GM19438 (cell line): ENCODE results near the gene NEK8.
"Not testable (repeated sequence)": the region's sequence is repeated elsewhere in the genome, so short reads cannot be mapped to it uniquely, and the experiment has no call there.

ENCODE experiments used
- ATAC-seq: cut with Tn5 transposase; IDR thresholded peaks from one replicate; pipeline ENCODE4 v1.9.1; 2021; ENCODE audit warnings: low read depth; ENCODE audit not compliant: unreplicated experiment

Gene NEK8

DNA sequence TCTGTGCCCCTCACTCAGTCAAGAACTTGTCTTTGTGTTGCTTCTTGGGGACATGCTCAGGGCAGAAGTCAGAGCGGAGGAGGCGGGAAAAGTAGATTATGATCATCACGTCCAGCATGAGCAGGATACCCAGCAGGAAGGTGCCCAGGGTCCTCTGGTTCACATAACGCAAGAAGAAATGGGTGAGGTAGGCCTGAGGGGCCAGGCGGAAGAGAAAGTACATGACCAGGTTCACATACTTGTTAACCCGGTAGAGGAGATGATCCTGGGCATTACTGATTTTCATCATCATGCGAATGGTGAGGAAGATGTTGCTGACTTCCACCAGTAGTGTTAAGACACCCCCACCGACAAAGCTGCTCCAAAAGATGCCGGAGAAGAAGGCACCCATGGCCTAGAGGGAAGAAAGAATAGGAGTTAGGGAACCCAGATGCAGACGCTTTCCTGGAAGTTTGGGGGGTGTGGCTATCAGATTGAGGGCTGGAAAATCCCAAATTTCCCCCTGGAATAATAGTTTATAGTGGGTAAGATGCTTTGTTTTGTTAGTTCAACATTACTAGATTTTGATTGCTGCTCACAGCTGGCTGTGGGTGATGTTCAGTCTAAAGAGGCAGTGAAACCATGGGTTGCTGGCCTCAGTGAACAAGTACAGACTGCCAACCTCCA, 4.0 kb upstream of the NEK8 start:
- ATAC-seq, result no peak

DNA sequence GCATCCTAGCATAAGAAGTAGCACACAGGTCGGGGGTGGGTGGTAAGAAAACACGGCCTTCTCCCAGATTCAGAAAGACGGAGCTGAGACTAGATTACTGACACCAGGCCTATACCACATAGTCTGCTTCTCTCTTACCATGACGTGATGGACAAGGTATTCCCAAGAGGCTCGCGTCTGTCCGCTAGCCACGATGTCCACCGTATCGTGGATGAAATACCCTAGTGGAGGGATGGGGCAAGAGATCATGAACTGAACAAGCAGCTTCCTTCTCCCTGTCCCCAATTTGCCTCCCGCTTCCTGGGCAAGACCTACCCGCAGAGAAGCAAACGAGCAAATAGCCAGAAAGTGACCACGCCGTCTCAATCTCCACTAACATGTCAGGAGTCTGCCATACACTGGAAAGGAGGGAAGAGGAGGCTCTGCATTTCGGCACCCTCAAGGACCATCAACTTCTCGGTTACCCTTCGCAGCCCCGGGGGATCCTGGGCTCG, 3.4 kb upstream of the NEK8 start:
- ATAC-seq, result no peak

DNA sequence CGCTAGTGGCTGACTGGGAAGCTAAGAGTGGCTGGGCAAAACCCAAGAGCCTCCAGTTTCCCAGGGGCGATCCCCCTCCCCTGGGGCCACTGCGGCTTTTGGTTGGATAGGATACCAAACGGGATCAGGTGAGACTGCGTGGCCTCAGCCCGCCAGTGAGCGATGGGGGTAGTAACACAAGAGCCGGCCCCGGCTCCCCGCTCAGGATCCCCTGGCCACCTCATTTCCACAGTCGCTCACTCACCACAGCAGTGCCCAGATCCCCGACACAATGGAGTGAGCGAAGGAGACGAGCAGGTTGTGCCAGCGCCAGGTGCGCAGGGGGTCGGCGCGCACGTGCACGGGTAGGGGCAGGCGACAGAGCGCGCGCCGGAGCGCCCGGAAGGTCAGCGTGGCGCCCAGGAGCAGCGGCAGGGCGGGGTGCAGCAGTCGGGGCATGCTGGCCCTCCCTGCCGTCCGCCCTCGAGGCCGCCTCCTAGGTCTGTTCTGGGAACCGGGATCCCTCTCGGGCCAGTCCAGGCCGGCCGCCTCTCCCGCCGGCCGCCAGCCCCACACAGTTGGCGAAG, 2.8 kb upstream of the NEK8 start:
- peak; percentile 0 for ATAC-seq

DNA sequence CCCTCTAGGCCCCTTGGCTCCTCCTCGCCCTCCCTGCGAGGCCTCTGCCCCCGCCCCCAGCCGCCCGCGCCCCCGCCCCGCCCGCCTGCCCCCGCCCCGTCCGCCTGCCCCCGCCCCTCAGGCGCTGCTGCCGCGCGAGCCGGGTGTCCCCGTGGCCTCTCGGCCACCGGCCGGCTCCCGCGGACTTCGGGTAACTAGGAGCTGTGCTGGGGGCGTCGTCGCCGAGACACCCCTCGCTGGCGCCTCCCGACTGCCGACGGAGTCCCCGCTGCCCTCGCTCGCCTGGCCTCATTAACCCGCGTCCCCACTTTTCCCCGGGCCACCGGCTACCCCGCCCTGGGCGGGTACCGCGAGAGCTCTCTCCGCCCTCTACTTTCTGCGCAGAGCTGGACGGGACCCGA, 2.4 kb upstream of the NEK8 start, which contains the start of gene TLCD1:
TSS of gene TLCD1 (minus strand) at position 8 of the 401 bp plus-strand sequence. CDS start 136 bp downstream, outside the sequence.
- ATAC-seq, result peak; percentile 3

DNA sequence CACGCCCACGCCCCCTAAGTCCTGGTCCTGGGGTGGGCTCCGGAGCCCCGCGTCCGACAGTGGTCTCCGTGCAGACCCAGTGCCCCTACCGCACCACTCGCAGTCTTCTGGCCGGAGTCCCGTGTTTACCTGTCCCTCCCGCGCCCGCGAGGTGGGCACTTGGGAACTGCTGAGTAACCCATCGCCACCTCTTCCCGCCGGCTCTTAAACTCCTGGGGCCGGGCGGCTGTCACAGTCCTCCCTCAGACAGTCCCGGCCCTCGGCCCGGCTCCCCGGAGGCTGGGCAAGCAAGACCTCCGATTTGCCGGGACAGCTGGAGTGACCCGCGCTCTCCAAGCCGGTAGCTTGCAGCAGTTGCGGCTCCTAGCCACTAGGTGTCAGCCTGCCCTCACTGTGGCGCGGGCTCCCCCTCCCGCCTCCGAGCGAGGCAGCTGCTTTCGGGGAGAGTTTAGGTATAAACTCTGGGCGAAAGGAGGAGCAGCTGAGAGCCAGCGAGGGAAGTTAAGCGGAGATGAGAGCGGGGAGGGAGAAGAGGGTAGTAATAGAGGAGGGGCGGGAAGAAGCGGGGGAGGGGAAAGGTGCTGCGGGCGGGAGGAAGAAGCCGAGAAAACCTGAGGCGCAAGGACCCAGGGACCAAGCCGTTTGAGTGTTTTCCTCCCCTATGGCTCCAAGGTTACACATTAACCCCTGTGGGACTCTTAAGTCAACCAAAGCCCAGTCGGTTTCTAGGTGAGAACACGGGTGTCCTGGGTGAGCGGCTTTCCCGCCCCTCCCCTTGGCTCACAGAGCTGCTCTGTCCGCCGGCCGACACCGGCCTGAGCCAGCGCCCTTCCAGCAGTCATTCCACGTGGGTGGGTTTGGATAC, 1.7 kb upstream of the NEK8 start:
- ATAC-seq, result peak; percentile 39

DNA sequence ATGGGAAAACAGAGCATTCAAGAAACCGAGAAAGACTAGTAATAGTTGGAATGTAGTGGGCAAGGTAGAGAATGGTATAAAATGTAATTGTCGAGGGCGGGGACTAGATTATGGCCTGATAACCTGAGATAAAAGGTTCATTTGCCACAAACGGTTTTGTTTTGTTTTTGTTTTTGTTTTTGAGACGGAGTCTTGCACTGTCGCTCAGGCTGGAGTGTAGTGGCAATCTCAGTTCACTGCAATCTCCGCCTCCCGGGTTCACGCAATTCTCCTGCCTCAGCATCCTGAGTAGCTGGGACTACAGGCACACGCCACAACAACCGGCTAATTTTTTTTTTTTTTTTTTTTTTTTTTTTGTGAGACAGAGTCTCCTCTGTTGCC, 1.4 kb downstream of the NEK8 start:
- no peak for ATAC-seq

DNA sequence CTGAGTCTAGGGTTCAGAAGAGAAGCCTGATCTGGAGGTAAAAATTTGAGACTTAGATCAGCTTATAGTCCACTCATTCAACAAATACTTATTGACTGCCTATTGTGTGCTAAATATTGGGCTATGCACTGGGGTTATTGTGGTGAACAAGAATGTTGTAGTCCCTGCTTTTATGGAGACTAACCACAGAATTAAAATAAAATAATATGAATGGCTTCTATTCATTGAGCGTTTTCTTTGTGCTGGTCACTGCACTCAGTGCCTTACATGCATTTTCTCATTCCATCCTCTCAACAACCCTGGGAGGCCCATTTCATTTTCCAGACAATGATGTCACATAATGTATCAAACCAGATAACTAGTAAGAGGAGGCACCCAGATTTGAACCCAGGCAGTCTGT, 4.8 kb downstream of the NEK8 start:
- ATAC-seq, result no peak

DNA sequence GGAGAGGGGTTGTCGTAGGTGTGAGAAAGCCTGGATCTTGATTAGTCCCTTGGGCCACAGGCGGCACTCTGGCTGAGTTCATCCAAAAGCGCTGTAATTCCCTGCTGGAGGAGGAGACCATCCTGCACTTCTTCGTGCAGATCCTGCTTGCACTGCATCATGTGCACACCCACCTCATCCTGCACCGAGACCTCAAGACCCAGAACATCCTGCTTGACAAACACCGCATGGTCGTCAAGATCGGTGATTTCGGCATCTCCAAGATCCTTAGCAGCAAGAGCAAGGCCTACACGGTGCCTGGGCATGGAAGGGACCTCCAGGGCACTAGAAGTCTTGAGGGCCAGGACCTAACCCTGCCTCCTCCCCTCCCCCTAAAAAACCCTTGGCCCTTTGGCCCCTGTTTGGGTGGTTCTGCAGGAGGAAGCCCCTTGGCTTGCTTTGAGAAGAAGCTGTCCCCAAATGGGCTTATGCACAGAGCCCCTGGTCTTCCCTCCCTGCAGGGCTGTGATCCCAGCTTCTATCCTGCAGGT, 6.2 kb downstream of the NEK8 start:
- ATAC-seq, result no peak

- no peak for ATAC-seq
Observed at GRCh38 chr17:28735242-28735722, 6.7 kb downstream of the NEK8 start.

DNA sequence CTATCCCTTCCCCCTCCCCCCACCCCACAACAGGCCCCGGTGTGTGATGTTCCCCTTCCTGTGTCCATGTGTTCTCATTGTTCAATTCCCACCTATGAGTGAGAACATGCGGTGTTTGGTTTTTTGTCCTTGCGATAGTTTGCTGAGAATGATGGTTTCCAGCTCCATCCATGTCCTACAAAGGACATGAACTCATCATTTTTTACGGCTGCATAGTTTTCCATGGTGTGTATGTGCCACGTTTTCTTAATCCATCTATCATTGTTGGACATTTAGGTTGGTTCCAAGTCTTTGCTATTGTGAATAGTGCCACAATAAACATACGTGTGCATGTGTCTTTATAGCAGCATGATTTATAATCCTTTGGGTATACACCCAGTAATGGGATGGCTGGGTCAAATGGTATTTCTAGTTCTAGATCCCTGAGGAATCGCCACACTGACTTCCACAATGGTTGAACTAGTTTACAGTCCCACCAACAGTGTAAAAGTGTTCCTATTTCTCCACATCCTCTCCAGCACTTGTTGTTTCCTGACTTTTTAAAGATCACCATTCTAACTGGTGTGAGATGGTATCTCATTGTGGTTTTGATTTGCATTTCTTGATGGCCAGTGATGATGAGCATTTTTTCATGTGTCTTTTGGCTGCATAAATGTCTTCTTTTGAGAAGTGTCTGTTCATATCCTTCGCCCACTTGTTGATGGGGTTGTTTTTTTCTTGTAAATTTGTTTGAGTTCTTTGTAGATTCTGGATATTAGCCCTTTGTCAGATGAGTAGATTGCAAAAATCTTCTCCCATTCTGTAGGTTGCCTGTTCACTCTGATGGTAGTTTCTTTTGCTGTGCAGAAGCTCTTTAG, 7.6 kb downstream of the NEK8 start:
- ATAC-seq, result not testable (repeated sequence)

- ATAC-seq, result no peak
Observed at GRCh38 chr17:28737316-28737715, 8.7 kb downstream of the NEK8 start.

DNA sequence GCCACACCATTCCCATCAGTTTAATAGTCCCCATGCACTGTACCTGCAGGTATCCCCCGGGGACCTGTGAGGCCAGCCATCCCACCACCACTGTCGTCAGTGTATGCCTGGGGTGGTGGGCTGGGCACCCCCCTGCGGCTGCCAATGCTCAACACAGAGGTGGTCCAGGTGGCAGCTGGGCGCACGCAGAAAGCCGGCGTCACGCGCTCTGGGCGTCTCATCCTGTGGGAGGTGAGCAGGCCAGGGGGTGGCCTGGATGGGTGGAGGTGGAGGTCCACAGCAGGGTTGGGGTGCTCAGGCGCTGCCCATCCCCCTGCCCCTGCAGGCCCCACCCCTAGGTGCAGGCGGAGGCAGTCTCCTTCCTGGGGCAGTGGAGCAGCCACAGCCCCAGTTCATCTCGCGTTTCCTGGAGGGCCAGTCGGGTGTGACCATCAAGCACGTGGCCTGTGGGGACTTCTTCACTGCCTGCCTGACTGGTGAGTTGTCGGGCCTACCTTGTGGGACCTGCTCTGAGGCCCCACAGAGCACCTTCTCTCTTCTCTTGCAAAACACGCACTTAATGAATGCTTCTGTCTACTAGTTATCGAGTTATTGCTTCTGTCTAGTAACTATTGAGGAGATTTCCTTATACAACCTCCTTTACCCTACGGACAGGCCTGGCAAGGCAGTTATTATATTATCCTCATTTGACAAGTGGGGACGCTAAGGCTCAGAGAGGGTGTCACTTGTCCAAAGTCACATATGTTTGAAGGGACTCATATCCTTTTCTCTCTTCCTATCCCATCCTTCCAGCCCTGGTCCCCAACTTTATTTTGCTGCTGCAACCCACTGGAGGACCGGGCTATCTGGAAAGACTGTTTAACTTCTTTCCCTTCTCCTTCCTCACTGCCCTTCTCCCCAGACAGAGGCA, 9.4 kb downstream of the NEK8 start:
- peak; percentile 52 for ATAC-seq

GRCh38 chr17:28738680-28739384, 10.2 kb downstream of the NEK8 start:
- no peak for ATAC-seq

- ATAC-seq, result no peak
Observed at GRCh38 chr17:28740406-28741357, 12.1 kb downstream of the NEK8 start.

DNA sequence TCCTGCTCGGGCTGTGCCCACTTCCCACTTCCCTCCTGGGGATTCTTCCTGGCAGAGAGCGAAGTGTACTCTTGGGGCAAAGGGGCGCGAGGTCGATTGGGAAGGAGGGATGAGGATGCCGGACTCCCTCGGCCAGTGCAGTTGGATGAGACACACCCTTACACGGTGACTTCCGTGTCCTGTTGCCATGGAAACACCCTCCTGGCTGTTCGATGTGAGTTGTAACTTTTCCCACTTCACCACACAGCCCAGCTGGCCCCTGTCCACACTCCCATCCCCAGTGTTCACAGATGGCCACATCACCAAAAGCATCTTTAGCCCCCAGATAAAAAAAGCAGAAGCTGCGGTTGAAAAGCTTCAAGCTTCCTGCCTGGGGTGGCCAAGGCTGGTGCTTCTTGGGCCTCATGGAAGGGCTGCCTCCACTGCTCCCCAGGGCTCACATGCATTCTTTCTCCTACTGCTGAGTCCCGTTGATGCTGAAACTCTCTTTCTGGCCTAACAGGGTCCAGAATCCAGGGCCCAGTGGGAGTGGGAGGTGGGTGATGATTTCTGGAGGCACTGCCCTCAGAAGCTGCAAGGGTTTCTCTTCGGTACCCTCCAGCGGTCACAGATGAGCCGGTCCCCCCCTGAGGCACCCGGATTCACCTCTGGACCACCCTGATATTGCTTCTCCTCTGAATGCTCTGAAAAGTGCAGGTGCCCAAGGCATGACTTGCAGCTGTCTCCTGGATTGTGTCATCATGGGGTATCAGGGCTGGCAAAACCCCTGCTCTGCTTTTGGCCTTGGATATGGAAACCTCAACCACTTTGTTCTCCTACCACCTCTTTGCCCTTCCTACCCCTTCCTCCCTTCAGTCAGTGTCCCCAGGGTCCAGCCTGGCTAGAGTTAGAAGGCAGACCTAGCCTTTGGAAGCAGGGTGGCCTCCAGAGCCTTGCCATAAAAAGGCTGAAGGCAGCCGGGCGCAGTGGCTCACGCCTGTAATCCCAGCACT, 13.1 kb downstream of the NEK8 start:
- no peak for ATAC-seq
